PC-3 (cell line): ENCODE measurements around the gene TIAM2.

Experiments used
- CTCF ChIP-seq: fragments of 300-600 bp; sonication (generic); conservative IDR thresholded peaks from 2 replicates; pipeline ENCODE4 v1.5.1; 2017; ENCODE audit warnings: antibody characterized with exemption, low read depth, mild to moderate bottlenecking, low read length
- EZH2 ChIP-seq: fragments of 300-600 bp; sonication (generic); IDR thresholded peaks from one replicate; pipeline ENCODE4 v1.6.1; 2017; ENCODE audit warnings: antibody characterized with exemption, mild to moderate bottlenecking, low read length; ENCODE audit not compliant: unreplicated experiment
- EZH2phosphoT487 ChIP-seq: fragments of 300-600 bp; sonication (generic); IDR thresholded peaks from 2 replicates; pipeline ENCODE4 v1.6.1; 2018; ENCODE audit warnings: mild to moderate bottlenecking, antibody characterized with exemption, low read length, borderline replicate concordance

- no peak for TF ChIP-seq EZH2phosphoT487
- TF ChIP-seq CTCF, result no peak
- TF ChIP-seq EZH2, result no peak
These were observed 148.0 kb downstream of the TIAM2 start for GRCh38 chr6:155143029-155143577.
